Measurements from ENCODE around the gene PTPRE.

Gene PTPRE

GRCh38 chr10:127959428-127959827 is 52.5 kb downstream of the PTPRE start:
- H3K27ac ChIP-seq (ENCODE audit: extremely low read depth, low read depth, low read length), result no peak overlapping the region
- H3K4me3 ChIP-seq (ENCODE audit: low read depth, low read length), result no peak overlapping the region
- H3K36me3 ChIP-seq (ENCODE audit: control insufficient read depth in 2 of 2, insufficient read depth in 1 of 2, low read length in 2 of 2), result no peaks in the 10 kb centered on the region
- TF ChIP-seq ZNF350 (tag by site-specific recombination; IDR thresholded peaks at IDR 0.05) (no peak), ZNF274 (IDR thresholded peaks at IDR 0.05; ENCODE audit: low read length) (no peak), ZNF274 (tag by site-specific recombination; IDR thresholded peaks at IDR 0.05; ENCODE audit: borderline replicate concordance) (no peak), ZFP37 (tag by site-specific recombination; IDR thresholded peaks at IDR 0.05) (no peak), ZNF670 (tag by site-specific recombination; IDR thresholded peaks at IDR 0.05; ENCODE audit: low read depth) (no peak), ZFP41 (tag by site-specific recombination; IDR thresholded peaks at IDR 0.05; ENCODE audit: borderline replicate concordance) (no peak), ZFHX2 (tag by site-specific recombination; conservative IDR thresholded peaks at IDR 0.05) (no peak), ZIC2 (tag by site-specific recombination; IDR thresholded peaks at IDR 0.05) (no peak), ZBTB21 (tag by site-specific recombination; IDR thresholded peaks at IDR 0.05) (no peak), PRDM6 (tag by site-specific recombination; IDR thresholded peaks at IDR 0.05) (no peak), ZNF449 (tag by site-specific recombination; IDR thresholded peaks at IDR 0.05) (no peak), ZNF843 (tag by site-specific recombination; IDR thresholded peaks at IDR 0.05) (no peak), ZNF335 (tag by site-specific recombination; conservative IDR thresholded peaks at IDR 0.05) (no peak), ZNF366 (tag by site-specific recombination; conservative IDR thresholded peaks at IDR 0.05) (no peak), REPIN1 (tag by site-specific recombination; IDR thresholded peaks at IDR 0.05; ENCODE audit: low read depth) (no peak), KLF9 (tag by site-specific recombination; IDR thresholded peaks at IDR 0.05; ENCODE audit: low read depth) (no peak), ZSCAN23 (tag by site-specific recombination; IDR thresholded peaks at IDR 0.05) (no peak)
- CTCF ChIA-PET, result interaction anchor here (1.0 to 1.6 kb wide), 2 partner anchors 51 to 109 kb away, joined by 3 to 6 read pairs; no protein-coding TSS in a partner anchor
- no peaks in the 10 kb centered on the region for H3K9me3 ChIP-seq (ENCODE audit: control insufficient read depth, insufficient read depth, low read depth, low read length)
- POLR2A ChIA-PET, result interaction anchor here (0.7 kb wide), 1 partner anchor 9 kb away, joined by 6 read pairs; no protein-coding TSS in a partner anchor
- no peaks in the 10 kb centered on the region for H3K4me1 ChIP-seq (ENCODE audit: control insufficient read depth, insufficient read depth, low read length)

- Histone ChIP-seq H3K4me1 (ENCODE audit: control insufficient read depth, insufficient read depth, low read length) (no peaks in the 10 kb centered on the region), H3K9me3 (ENCODE audit: control insufficient read depth, insufficient read depth, low read depth, low read length) (no peaks in the 10 kb centered on the region), H3K36me3 (ENCODE audit: control insufficient read depth in 2 of 2, insufficient read depth in 1 of 2, low read length in 2 of 2) (no peaks in the 10 kb centered on the region), H3K4me3 (ENCODE audit: low read depth, low read length) (no peak overlapping the region), H3K27ac (ENCODE audit: extremely low read depth, low read depth, low read length) (no peak overlapping the region)
- TF ChIP-seq ZNF785 (tag by site-specific recombination; IDR thresholded peaks at IDR 0.05), result no peak
- TF ChIP-seq FEZF1 (tag by site-specific recombination; IDR thresholded peaks at IDR 0.05), result no peak
- TF ChIP-seq ZSCAN4 (tag by site-specific recombination; IDR thresholded peaks at IDR 0.05), result no peak
- no peak for TF ChIP-seq INSM2 (tag by site-specific recombination; IDR thresholded peaks at IDR 0.05)
- TF ChIP-seq ZNF114 (tag by site-specific recombination; IDR thresholded peaks at IDR 0.05), result no peak
- no peak for TF ChIP-seq ZNF707 (tag by site-specific recombination; IDR thresholded peaks at IDR 0.05)
- CTCF ChIA-PET, result no interaction called here
- POLR2A ChIA-PET, result no interaction called here
Measured at GRCh38 chr10:127961071-127961470, 54.2 kb downstream of the PTPRE start.
